HFF-Myc (cell line): ENCODE results near the gene SLC25A29.

Source experiments
- DNase-seq: peaks from one replicate; pipeline ENCODE4 v3.0.0-alpha.2; 2011; ENCODE audit warnings: low read depth; ENCODE audit errors: extremely low read depth
- H3K4me3 ChIP-seq: replicated peaks from 2 replicates; pipeline ENCODE4 v1.5.1; 2011; ENCODE audit warnings: low read depth, mild to moderate bottlenecking, control low read depth, low read length
- CTCF ChIP-seq: IDR thresholded peaks from 2 replicates; pipeline ENCODE4 v1.5.1; 2012; ENCODE audit warnings: mild to moderate bottlenecking, low read depth, low read length, control low read depth; ENCODE audit errors: missing control alignments

SLC25A29 gene

GRCh38 chr14:100271247-100271939, 34.9 kb downstream of the SLC25A29 start:
- H3K4me3 ChIP-seq: no peak overlapping the region
- no peak for TF ChIP-seq CTCF
- no peak for DNase-seq

GRCh38 chr14:100268591-100269207, 37.5 kb downstream of the SLC25A29 start:
- no peak for DNase-seq
- H3K4me3 ChIP-seq: no peak overlapping the region
- no peak for TF ChIP-seq CTCF

- no peak overlapping the region for H3K4me3 ChIP-seq
- TF ChIP-seq CTCF: no peak
- DNase-seq: no peak
These were observed 38.3 kb downstream of the SLC25A29 start for GRCh38 chr14:100267990-100268389.

GRCh38 chr14:100263141-100263540, 43.1 kb downstream of the SLC25A29 start:
- no peak for TF ChIP-seq CTCF
- DNase-seq: no peak

GRCh38 chr14:100262545-100262944, 43.7 kb downstream of the SLC25A29 start:
- H3K4me3 ChIP-seq: no peak overlapping the region

More at GRCh38 chr14:100263141-100263540, 43.1 kb downstream of the SLC25A29 start:
- H3K4me3 ChIP-seq: no peak overlapping the region

GRCh38 chr14:100261621-100262020, 44.6 kb downstream of the SLC25A29 start:
- no peak for TF ChIP-seq CTCF
- H3K4me3 ChIP-seq: no peak overlapping the region
- DNase-seq: no peak

More at GRCh38 chr14:100262545-100262944, 43.7 kb downstream of the SLC25A29 start:
- DNase-seq: no peak
- TF ChIP-seq CTCF: no peak
